Measurements from ENCODE around the gene SORL1-AS1.

The SORL1-AS1 gene

DNA sequence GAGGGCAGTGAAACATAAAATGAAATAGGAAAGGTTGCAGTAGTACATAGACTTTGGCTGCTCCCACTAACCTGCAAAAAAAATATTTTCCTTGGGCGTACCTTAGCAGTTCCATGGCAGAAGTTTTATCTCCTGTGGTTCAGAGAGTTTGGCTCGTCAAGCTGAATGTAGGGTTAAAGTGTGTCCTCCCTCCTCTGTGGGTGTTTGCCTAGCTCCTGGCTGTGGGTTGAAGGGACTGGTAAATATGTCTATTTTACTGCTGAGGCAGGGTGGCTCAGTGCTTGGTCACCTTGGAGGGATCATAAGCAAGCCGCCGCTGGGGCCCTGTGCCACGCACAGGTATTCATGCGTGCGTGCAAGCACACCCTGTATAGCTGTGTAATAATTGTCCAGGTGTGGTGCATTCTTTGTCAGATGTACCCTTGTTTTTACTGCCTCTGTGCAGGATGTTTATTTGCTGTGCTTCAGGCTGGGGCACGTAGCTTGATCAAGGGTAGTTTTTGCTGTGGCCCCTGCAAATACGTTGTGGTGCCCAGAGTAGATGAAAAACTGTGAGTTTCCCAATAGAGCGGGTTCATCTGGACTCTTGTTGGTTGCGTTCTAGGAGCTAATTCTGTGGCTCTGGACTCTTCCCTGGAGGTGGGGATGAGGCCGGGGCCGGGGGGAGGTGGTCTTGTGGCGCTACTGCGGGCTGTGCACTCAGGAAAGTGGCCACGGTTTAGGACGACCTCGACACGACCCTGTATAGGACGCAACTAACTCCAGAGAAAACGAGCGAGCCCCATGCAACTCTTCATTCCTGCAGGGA is 1.4 kb downstream of the SORL1-AS1 start:
- DNase-seq: no peak

GRCh38 chr11:121450401-121450800 is 2.4 kb downstream of the SORL1-AS1 start:
- DNase-seq: no peak

GRCh38 chr11:121449626-121450025 is 3.1 kb downstream of the SORL1-AS1 start:
- DNase-seq: no peak

DNA sequence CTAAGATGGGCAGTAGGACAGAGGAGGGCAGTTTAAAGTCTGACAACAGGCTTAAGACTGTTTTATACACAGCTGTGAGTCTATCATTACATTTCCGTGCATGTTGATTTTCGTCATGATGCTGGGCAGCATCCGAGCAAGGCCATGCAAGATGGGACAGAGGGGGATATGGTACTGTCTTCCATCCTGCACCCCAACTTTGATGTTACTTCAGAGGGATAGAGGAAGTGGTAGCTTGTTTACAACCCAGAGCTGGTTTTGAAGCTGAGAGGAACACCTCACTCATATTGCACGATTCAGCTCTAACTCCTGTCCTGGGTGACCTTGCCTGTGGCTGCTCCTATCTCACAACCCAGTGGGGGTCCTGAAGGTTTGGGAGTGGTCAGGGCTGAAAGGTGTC is 3.6 kb downstream of the SORL1-AS1 start:
- no peak for DNase-seq

DNA sequence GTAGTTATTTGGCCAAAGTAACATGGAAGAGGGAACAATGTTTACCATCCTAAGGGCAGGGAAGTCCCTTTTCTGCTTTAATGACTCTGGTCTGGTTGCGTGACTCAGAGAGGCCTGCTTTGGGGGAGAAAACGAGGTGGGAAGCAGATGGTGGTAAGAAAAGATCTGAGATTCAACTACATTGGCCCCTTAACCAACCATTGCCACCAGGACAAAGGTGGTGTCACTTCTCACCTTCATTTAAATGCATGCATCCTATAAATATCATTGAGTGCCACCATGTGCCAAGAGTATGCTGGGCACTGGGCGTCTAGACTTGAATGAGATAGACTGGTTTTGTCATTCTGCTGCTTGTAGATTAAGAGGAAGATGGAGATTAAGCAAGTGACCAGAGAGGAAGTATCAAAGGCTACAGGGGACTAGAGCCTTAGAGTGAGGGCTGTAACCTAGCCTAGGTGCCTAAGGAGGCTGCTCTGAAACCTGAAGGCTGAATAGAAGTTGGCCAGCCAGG is 4.3 kb downstream of the SORL1-AS1 start:
- DNase-seq: no peak

DNA sequence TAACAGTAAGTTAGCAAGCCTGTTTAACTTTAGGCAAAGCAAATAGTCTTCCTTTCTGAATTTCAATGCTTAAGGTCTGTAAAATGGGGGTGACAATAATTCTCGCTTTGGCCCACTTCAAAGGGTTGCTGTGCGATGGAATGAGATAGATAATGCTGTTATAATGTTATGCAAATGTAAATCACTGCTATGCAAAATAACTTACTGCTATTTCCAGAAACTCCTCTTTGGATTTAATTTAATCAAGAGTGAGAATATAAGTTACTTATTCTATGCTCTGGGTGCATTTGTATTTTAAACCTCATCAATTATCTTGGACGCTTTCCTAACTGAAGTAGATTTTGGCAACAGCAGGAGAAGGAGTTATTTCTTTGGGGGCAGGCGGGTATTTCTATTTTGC is 4.8 kb downstream of the SORL1-AS1 start:
- no peak for DNase-seq

- DNase-seq: no peak
Observed at GRCh38 chr11:121446752-121447156, 6.0 kb downstream of the SORL1-AS1 start.

DNA sequence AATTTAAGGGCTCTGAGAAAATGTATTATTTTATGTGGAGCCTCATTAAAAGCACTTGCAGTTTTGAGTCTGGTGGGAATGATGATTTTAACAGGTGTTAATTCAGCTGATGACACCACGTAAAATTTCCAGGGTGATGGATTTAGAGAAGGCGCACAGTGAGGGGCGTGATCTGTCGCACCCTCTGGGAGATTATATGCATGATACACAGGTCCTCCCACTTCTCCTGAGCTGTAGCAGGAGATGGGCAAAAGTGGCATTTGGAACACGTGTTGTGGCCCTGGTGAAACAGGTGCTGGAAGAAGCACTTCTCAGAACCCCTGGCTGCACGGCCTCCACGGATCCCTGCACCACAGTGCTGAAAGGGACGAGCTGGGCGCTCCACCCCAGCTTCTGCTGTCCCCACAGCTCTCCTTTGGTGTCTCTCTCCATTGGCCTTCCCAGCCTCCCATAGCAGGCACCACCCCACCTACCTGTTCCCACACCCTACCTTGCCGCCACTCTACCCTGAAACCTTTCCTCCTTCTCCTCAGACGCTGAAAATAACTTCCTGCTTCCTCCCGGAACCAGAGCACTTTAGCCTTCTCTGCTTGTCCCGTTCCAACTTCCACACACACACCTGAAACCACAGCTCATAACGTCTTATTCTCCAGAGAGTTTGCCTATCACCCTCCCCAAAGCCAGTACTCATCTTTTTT is 7.5 kb downstream of the SORL1-AS1 start:
- DNase-seq: no peak

GRCh38 chr11:121444526-121444925 is 8.2 kb downstream of the SORL1-AS1 start:
- no peak for DNase-seq

- peak; percentile 28 to 40 for DNase-seq
Observed at GRCh38 chr11:121443688-121444275, 9.0 kb downstream of the SORL1-AS1 start.

DNA sequence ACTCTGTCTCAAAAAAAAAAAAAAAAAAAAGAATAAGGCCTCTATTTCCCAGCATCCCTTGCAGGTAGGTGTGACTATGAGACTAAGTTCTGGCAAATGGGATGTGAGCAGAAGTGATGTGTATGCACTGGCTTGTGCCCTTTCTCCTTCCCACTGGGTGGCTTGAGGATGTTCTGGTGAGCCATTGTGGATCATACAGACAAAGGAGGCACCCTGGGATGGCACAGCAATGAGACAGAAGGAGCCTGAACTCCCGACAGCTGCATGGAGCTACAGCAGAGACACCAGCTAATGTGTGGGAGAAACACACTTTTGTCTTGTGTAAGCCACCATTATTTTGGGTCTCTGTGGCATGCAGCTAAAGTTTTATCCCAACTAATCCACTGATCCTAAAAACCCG is 11.2 kb downstream of the SORL1-AS1 start:
- no peak for DNase-seq

- no peak for DNase-seq
Observed at GRCh38 chr11:121439759-121440158, 13.0 kb downstream of the SORL1-AS1 start.

- no peak for DNase-seq
Observed at GRCh38 chr11:121439337-121439736, 13.4 kb downstream of the SORL1-AS1 start.

GRCh38 chr11:121437686-121438078 is 15.1 kb downstream of the SORL1-AS1 start:
- no peak for DNase-seq

- no peak for DNase-seq
Observed at GRCh38 chr11:121437018-121437685, 15.6 kb downstream of the SORL1-AS1 start.

DNA sequence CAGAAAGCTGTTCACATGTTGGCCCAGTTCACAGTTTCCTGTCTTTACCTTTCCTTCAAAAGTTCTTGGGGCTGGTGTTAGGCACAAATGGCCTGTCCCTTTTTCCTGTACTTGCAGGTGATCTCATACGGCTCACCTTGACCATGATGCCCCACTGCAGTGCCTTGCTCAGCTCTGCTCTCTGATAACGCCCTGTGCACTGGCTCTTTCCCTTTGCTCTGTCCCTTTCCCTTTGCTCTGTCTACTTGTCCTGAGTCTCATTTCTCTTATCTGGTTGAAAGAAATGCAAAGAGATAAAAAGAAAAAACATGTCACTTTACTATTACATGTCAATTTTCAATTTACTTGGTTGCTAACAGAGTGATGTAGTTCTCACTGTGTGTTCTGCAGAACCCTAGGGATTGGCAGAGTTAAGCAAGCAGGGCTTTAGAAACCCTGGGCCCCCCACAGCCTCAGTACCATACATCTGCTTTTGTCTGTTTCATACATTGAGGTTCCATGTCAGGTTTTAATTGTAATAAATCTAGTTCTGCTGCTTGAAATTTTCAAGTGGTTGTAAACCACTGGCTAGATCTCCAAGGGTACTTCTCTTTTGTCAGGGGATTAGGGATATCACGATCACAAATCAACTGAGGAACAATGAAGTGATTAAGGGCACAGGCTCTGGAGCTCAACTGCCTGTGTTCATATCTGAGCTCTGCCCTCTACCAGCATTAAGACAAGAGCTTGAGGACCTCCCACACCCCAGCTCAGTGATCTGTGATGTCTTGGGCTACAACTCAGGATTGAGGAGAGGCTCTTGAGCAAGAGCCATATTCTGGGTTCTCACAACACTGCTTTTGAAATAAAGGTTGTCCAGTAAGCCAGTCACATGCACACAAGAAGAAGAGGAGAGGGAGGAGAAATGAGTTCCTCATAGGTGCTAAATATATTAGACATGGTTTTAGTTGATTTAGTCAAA is 16.9 kb downstream of the SORL1-AS1 start:
- DNase-seq: no peak

GRCh38 chr11:121435132-121435531 is 17.6 kb downstream of the SORL1-AS1 start:
- DNase-seq: no peak

DNA sequence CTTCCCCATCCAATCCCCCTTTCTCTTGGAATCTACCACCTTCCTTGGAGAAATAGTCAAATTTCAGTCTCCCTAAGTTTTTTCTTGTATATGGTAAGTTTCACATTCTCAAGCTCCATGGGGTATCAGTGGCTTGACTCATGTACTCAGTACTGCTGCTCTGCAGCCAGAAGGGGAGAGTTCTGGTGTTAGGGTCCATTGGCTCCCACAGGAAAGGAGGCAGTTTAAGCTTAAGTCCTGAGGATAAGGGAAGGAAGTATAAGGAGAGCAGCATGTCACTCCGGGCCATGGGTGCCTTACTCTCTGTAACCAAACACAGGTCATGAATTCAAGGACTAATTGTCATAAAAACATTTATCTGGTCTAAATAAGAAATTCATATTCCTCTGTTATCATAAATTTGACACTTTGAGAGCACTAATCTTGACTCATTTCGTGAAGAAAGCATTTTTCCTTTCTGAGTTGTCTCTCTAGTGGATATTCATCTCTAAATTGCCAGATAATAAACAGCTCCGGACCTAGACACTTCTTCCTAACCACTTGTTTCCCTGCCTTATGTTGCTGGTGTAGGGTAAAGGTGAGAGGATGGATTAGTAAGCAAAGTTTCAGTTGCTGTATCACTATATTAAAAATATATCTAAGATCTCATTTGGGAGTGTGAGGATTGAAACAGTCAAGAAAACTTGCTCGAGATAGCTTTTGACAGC is 20.8 kb downstream of the SORL1-AS1 start:
- DNase-seq: no peak

DNA sequence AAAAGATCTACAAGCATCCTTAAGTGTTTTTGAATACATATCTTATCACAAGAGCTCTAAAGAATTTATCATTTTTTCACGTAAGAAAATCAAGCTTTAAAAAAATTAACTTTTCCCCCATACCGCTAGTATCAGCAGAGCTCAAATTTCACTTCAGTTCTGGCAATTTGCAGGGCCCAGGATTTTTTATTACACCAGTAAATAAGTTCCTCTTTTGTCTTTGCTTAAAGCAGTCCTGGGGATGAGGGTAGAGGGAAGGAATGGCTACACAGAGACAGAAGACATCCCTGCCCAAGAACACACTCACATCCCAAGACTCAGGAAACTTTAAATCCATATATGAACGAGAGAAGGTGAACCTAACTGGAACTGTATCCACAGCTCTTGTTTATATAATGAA is 23.2 kb downstream of the SORL1-AS1 start:
- DNase-seq: no peak

- DNase-seq: no peak
Observed at GRCh38 chr11:121427400-121427744, 25.4 kb downstream of the SORL1-AS1 start.

Data from activated CD4-positive, alpha-beta T cell treated with anti-CD3 and anti-CD28 coated beads, Interleukin-2, amount 50 U/mL, for 4 hours (primary cell).